CD1c-positive myeloid dendritic cell (primary cell): ENCODE measurements around the gene C13orf46.
"Not testable (repeated sequence)": the region's sequence is repeated elsewhere in the genome, so short reads cannot be mapped to it uniquely, and the experiment has no call there.

ENCODE experiments used
- DNase-seq: peaks from one replicate; pipeline ENCODE4 v3.0.0-alpha.2; 2016; ENCODE audit errors: extremely low spot score

The C13orf46 gene

DNA sequence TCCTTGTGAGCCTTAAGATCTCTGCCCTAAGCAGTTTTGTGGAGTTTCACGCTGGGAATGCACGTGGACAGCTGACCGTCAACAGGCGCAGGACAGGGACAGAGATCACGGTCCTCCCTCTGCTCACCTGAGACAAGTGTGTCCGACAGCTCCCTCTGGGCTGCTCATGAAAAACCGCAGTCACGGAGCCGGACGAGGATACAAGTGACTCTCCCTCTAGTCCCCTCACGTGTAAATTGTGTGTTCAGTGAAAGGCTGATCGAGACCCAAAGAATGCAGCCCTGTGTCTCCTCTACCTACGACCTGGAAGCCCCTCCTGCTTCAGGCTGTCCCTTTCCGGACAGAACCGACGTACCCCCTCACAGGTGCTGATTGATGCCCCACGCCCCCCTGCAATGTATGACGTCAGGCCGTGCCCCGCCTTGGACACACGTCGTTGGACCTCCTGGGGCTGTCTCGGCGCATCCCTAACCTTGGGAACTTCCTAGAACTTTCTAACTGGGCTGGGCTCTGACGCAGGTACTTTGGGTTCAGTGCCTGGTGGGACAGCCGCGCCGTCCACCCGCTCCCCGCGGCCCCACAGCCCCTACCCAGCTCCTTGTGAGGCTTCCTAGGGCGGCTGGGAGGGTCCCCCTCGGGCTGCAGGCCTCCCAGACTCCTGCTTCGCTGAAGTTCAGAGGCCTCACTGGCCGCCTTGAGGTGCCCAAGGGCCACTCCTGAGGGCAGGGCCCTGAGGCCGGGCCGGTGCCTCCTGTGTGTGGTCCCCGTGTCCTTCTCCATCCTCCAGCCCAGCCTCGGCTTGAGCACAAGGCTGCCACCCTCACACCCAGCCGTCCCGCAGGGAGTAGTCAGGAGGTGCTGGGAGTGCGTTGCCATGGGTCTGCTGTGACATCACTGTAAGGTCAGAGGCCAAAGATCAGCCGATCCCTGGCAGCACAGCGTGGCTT is at the start of gene C13orf46:
C13orf46 (minus strand) TSS at position 859 of the 947 bp plus-strand sequence; CDS start at position 780, 79 bp downstream.
- no peak for DNase-seq

DNA sequence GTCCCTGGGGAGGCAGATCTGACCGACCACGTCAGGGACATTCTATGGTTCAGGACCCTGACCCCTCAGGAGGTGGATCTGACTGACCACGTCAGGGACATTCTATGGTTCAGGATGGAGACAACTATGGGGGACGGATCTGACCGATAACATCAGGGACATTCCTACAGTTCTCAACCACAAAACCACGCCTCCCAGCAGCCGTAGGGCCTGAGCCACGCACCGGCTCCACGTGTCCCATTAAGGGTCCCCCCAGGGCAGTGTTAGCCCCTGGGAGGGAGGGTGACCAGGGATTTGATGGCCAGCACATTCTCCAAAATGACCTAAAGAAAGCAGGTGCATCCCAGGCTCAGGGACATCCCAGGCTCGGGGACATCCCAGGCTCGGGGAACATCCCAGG is 49.0 kb upstream of the C13orf46 start:
- DNase-seq = no peak

DNA sequence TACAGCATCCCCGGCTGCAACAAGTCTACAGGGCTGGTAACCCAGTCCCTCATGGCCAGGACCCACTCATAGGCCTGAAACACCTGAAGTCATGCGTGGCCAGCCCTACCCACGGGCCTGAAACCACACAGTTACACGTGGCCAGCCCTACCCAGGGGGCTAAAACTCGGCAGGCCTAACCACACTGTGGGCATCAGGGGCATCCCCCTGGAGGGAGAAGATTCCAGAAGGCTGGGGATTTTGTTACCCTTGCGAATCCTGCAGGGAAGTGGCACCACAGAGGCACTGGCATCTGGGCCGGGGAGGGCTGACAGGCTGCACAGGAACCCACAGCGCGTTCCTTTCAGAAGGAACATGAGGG is 48.4 kb upstream of the C13orf46 start:
- DNase-seq = no peak

DNA sequence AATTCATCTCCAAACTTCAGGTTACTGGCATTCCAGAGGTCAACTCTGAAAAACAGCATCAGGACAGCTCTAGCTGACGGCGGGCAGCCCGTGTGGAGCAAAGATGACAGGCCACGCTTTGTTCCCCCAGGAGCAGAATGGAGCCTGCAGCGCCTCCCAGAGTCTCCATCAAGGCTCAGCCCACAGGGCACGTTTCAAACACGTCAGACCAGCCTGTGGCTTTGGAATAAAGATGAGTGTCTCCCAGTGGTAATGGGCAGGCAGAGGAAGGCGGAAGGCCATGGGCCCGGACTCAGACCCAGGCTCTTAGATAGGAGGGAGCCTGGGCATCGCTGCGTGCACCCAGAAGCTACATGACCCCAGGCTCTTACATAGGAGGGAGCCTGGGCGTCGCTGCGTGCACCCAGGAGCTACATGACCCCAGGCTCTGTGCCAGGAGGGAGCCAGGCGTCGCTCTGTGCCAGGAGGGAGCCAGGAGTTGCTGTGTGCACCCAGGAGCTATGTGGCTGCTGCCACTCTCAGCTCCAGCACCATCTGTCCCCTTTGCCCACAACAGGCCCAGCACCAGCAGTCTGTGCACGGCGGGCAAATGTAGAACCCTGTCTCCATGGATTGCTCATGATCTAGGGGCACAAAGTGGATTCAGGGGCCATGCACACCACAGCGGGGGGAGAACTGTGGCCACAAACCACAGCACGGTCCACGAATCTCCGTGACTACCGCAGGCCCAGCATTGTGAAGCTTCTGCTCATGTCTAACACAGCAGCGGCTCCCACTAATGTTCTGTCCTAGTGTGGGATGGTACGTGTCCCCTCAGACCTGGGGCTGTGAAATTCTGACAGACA is 47.8 kb upstream of the C13orf46 start:
- DNase-seq = no peak

DNA sequence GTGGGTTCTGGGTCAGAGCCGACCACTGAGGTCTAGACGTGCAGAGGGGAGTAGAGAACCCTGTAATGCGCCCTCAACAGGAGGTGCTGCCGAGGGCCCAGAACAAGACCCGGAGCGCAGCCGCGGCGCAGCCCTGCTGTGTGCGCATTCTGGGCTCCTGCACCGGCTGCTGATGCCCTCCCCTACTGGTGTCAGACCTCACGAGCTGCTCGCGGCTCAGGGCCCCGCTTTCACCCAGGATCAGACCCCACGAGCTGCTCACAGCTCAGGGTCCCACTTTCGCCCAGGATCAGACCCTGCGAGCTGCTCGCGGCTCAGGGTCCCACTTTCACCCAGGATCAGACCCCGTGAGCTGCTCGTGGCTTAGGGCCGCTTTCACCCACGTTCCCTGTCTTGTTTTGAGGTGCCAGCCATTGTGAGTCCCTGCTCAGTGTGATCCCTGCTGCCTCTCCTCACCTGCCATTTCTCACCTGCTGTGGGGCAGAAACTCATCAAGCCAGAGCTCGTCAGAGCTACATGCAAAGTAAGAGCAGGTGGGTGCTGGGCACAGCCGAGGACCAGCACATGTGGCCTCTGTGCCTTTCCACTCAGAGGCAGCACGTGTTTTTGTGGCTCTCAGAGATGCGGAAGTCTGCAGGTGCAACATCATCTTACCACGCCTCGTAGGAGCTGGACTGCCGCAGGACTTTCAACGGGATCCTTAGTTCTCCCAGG is 47.0 kb upstream of the C13orf46 start:
- DNase-seq = no peak

DNA sequence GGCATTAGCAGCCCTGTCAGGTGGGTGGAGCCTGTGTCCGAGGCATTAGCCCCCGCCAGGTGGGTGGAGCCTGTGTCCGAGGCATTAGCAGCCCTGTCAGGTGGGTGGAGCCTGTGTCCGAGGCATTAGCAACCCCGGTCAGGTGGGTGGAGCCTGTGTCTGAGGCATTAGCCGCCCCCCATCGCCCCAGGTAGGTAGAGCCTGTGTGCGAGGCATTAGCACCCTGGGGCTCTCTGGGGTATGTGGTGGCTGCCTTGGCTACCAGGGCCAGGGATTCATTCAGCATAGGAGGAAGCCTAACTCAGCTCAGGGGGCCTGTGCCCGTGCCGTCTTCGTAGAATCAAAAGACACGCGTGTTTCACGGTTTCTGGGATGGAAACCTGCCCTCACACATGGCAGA is 46.3 kb upstream of the C13orf46 start:
- DNase-seq = not testable (repeated sequence)

DNA sequence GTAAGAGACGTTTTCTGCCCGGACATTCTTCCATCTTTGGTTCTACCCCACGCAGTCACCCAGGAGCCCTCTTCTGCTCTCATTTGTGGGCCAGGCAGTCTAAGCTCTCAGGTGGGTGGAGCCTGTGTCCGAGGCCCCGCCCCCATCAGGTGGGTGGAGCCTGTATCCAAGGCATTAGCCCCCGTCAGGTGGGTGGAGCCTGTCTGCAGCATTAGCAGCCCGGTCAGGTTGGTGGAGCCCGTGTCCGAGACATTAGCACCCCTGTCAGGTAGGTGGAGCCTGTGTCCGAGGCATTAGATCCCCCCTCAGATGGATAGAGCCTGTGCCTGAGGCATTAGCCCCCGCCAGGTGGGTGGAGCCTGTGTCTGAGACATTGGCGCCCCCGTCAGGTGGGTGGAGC is 45.5 kb upstream of the C13orf46 start:
- DNase-seq = no peak

DNA sequence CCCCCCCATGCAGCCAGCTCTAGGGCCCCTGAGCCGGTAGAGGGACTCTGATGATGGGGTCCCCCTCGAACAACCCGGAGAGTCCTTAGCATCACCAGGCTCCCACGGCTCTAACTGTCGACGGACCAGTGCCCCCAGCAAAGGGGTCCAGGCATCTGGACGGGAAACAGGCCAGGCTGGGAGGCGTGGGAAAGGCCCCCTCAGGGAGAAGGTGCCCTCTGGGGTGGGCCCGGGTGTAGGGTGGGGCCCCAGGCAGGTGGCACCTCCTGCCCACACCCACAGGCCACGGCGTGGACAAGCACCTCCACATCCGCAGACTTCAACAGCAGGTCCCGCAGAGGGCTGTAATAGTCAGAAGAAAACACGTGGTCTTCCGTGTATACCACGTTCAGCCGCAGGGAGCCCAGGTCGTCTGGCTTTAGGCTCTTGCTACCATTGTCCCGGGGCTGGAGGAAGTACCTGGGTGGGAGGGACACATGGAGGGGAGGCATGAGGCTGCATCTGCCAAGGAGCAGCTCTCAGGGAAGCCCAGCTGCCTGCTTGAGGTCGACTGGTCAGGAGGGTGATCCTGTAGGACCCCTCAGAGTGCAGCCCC is 44.7 kb upstream of the C13orf46 start:
- no peak for DNase-seq

DNA sequence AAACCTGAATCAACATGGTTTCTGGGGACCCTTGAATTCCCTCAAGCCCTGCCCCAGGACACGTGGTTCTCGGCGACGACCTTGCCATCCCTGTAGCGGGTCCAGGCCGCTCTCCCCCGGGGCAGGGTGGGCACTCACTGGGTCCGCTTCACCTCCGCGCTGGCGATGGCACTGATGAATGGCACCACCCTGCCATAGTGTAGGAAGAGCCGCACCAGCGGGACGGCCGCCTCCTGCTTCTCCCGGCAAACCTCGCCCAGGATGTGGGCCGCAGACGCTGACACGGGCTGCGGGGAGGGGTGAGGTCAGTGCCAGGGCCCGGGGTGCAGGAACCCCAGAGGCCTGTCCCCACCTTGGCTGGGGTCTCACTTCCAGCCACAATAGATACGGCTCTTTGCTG is 44.1 kb upstream of the C13orf46 start:
- DNase-seq = no peak

DNA sequence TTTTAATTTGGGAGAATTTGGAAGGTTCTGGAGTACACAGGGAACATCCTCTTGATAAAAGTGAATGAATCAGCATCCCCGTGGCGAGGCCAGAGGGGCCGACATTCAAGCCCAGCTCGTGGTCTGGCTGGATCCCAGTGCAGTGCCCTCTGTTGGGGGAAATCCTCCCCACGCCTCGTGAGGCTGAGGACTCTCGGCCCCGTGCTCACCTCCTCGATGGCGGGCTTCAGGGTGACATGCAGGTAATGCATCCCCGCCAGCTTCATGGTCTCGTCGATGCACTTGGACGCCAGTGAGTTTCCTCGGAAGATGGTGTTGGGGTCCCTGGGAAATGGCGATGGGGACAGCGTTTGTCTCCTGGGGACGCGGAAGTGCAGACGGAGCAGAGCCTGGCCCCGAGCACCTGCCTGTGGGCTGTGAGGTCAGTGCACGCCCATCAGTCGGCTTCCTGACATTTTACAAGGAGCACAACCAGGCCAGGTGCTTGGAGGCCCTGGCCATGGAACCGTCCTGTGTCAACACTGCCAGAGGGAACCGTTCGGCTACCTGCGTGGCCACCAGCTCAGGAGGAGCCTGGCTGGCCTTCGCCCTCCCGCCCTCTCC is 43.3 kb upstream of the C13orf46 start:
- no peak for DNase-seq

DNA sequence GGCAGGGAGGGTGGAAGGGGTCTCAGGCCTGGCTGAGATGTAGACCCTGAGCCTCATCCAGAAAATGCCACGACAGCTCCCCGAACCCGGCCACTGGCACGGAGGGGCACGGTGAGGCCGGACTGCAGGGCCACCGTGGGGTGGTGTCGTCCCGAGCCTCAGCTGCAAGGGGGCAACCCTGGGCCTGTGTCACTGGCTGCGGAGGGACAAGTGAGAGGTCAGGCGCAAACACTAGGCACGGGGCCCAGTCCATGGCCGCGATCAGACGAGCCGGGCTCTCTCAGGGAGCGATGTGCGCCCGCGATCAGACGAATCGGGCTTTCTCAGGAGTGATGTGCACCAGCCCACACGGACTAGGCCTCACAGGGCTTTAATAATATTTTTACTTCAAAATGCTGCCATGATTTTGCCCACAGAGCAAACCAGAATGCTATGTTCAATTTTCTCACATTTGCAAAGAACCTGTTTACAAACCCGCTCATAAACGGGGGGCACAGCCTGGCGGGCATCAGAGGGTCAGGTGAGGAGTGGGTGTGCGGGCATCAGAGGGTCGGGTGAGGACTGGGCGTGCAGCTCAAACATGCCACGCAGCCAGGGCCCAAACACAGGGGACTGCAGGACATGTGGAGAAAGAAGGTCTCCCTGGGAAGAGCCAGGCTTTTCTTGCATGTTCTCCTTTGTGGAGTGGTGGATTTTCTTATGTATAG is 42.6 kb upstream of the C13orf46 start:
- DNase-seq = no peak

DNA sequence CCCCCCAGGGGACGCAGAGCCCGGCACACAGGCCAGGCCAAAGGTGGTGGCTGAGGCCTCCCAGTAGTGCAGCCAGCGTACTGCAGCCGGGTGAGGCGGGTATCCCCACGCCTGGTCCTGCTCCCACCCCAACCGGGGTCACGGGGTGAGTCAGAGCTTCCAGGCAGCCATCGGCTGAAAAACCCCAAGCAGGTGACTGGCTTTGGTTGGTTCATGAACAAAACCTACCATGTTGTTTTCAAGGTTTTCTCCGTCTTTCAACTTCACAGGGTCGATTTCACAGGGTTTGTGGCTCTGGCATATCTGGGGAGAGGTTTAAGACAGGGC is 42.1 kb upstream of the C13orf46 start:
- no peak for DNase-seq

DNA sequence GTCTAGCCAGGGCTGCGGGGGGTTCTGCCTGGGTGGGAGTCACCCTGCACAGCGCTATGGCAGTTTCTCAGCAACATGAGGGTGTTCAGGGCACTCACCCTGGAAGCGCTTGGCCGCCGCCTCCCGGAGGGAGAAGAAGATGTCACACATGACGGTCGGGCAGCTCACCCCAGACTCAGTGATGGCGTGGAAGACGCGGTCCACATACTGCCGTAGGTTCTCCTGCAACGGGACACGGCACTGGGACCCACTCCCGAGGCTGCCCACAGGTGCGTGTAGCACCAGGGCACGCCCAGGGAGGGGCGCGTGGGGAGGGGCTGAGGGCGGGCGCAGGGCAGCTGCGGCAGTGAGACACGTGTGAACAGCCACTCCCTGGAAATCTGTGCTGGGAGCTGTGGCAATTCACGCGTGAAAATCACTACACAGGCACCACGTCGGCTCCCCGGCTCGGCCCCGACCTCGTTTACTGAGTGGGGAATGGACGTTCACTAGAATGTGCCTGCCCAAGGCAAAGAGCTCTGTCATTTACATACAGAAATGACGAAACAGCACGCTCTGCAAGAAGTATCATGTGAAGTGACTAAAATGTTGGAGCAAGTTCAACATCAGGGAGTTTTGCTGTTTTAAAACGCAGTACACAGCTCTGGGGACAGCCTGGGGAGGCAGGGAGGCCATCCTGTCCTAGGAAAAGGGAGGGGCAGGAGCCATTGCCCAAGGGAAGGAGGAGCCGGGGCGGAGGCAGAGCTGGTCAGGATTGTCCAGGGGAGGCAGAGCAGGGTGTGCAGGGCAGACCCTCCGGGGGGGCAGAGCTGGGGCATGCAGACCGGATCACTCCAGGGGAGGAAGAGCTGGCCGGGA is 41.5 kb upstream of the C13orf46 start:
- DNase-seq = no peak

DNA sequence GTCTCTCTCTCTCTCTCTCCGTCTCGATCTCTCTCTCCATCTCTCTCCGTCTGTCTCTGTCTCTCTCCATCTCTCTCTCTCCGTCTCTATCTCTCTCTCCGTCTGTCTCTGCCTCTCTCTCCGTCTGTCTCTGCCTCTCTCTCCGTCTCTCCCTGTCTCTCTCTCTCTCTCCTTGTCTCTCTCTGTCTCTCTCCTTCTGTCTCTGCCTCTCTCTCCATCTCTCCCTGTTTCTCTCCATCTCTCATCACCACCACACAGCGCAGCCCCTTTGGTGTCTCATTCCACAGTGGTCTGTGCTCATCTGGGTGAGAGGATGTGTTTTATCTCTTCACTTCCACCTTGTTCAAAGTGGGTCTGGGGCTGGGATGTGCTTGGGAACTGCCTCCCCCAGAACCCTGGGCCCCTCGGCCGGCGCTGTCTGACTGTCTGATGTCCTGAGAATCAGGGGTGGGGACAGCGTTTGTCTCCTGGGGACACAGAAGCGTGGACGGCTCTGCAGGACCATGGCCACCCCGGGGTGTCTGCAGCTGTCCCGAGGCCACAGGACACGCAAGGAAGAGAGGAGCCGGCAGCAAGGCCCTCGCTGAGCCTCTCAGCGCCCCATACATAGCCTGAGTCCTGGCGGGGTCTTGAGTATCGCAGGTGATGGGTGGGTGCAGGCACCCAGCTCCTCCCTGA is 40.2 kb upstream of the C13orf46 start:
- no peak for DNase-seq

DNA sequence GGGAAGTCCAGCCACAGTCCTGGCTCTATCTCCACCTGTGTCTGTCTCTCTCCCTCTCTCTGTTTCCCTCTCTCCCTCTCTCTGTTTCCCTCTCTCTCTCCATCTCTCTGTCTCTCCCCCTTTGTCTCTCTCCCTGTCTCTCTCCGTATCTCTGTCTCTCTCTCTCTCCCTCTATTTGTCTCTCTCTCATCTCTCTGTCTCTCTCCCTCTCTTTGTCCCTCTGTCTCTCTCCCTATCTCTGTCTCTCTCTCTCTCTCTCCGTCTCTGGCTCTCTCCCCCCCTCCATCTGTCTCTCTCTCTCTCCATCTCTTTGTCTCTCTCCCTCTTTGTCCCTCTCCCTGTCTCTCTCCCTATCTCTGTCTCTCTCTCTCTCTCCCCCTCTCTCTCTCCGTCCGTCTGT is 39.5 kb upstream of the C13orf46 start:
- no peak for DNase-seq

DNA sequence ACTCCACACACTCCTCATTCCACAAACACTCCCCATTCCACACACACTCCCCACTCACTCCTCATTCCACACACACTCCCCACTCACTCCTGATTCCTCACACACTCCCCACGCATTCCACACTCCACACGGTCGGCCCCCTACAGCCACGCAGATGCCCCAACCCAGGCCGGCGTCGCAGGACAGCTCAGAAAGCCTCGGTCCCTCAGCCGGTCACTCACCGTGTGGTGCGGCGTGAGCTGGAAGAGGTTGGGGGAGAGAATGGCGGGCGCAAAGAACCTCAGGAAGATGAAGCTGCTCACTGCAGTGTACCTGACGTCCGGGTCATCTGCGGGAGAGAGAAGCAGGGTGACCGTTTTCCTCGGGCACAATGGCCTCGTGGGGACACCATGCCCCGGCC is 39.0 kb upstream of the C13orf46 start:
- DNase-seq = no peak

DNA sequence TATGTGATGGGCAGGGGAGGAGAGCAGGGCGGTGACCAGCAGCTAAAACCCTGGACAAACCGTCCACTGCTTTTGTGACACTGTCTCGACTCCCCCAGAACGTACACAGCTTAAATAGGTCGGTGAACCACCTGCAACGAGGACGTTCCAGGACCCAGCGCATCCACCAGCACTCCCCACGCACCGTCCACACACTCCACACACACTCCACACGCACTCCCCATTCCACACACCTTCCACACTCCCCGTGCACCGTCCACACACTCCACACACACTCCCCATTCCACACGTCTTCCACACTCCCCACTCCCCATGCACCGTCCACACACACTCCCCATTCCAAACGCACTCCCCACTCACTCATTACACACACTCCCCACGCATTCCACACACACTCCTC is 38.3 kb upstream of the C13orf46 start:
- no peak for DNase-seq

DNA sequence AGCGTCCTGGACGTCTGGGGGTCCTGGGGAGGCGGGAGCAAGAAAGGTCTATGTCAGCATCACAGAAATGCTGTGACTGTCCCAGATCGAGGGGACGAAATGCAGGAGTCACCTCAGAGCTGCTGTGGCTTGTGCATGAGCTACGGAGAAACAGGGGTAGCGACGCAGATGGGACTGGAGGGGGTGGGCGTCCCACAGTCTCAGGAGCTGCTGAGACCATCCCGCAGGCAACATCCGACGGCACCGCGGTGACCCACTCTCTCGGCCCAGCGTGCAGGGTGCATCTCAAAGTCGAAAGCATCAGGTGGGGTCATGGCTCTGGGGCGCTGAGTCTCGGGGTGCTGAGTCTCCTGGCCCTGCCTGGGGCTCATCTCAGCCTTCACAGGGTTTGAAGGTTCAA is 37.4 kb upstream of the C13orf46 start:
- DNase-seq = no peak

DNA sequence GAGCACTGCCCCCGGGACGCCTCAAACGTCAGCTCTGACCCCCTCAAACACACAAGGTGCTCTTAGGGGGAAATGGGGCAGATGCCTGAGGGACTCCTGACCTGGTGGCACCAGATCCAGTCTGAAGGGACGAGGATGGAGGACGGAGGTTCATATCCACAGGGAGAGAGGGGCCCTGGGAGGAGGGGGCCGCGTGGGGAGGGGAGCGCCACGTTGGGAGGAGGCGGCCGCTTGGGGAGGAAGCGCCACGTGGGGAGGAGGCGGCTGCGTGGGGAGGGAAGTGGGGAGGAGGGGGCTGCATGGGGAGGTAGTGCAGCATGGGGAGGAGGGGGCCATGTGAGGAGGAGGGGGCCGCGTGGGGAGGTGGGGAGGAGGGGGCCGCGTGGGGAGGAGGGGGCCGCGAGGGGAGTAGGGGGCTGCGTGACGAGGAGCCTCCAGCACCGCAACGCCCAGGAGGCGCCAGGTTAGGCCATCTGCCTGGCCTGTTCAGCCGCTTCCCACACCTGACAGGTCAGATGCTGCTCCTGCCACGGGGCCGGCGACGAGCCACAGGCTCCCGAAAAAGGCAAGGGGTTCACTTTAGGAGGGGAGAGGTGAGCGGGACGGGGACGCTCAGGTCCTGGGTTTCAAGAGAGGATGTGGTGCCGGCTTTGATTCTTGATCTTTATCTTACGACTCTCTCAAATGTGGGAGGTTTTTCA is 36.7 kb upstream of the C13orf46 start:
- no peak for DNase-seq
